HT1080 (cell line): Measurements from ENCODE around the gene SPATA4. TPM values are rescaled to one million over a fixed set of nuclear protein-coding genes. Genes with fewer than 3 reads are reported as not detected.

Experiments
- DNase-seq: peaks from one replicate; pipeline ENCODE4 v3.0.0-alpha.2; 2015; ENCODE audit warnings: low read depth
- total RNA-seq: library from RNA; depleted of rRNA; stranded (reverse); fragments of >200 nt; shearing (Covaris generic); gene quantifications from 2 replicates; pipeline ENCODE4 v1.2.3, GENCODE V29; 2014; rRNA removed

The SPATA4 gene
- total RNA-seq, 1 experiment from 2014 or later = not detected

GRCh38 chr4:176189891-176190795, 5.2 kb downstream of the SPATA4 start:
- DNase-seq = no peak

GRCh38 chr4:176188654-176189053, 6.7 kb downstream of the SPATA4 start:
- no peak for DNase-seq

GRCh38 chr4:176187624-176188023, 7.8 kb downstream of the SPATA4 start:
- peak; percentile 32 for DNase-seq

GRCh38 chr4:176186671-176187395, 8.6 kb downstream of the SPATA4 start:
- DNase-seq = no peak

GRCh38 chr4:176186067-176186466, 9.3 kb downstream of the SPATA4 start:
- no peak for DNase-seq

- DNase-seq = peak; percentile 38
These were observed 10.3 kb downstream of the SPATA4 start for GRCh38 chr4:176185051-176185450.

GRCh38 chr4:176163041-176163440, 32.3 kb downstream of the SPATA4 start:
- DNase-seq = no peak

GRCh38 chr4:176156656-176157055, 38.7 kb downstream of the SPATA4 start:
- peak; percentile 96 for DNase-seq

GRCh38 chr4:176153124-176153523, 42.3 kb downstream of the SPATA4 start:
- DNase-seq = no peak

- no peak for DNase-seq
These were observed 44.7 kb downstream of the SPATA4 start for GRCh38 chr4:176150704-176151103.

- peak; percentile 31 for DNase-seq
These were observed 45.1 kb downstream of the SPATA4 start for GRCh38 chr4:176150356-176150682.

- no peak for DNase-seq
These were observed 45.6 kb downstream of the SPATA4 start for GRCh38 chr4:176149680-176150355.

GRCh38 chr4:176142253-176142652, 53.1 kb downstream of the SPATA4 start:
- no peak for DNase-seq

- DNase-seq = no peak
These were observed 55.9 kb downstream of the SPATA4 start for GRCh38 chr4:176139518-176139917.

GRCh38 chr4:176137631-176138030, 57.8 kb downstream of the SPATA4 start:
- DNase-seq = peak; percentile 46

- no peak for DNase-seq
These were observed 60.7 kb downstream of the SPATA4 start for GRCh38 chr4:176134670-176135069.

Other genes with a start within 250 kb of the SPATA4 start
- gene WDR17, start 129.7 kb downstream of the SPATA4 start, total RNA-seq = 0.77 and 1.1 TPM in 2 replicates
- gene ASB5, start 73.6 kb upstream of the SPATA4 start, total RNA-seq = not detected in 2 replicates
- gene SPCS3, start 124.4 kb upstream of the SPATA4 start, total RNA-seq = 90.5 and 124 TPM in 2 replicates